ENCODE data around the gene CUL3. TPM values are rescaled to one million over a fixed set of nuclear protein-coding genes. Genes with fewer than 3 reads are reported as not detected.
A peak's percentile ranks its signal among the peaks of the same experiment; 100 is the strongest.
"Not testable (repeated sequence)": the region's sequence is repeated elsewhere in the genome, so short reads cannot be mapped to it uniquely, and the experiment has no call there.

The CUL3 gene
- total and polyA plus RNA-seq, 4 experiments from 2014 or later: 12.4 to 85.3 (median 73.3) TPM

GRCh38 chr2:224595518-224595917, 10.4 kb upstream of the CUL3 start:
- no peaks in the 10 kb centered on the region for H3K36me3 Mint-ChIP-seq
- Histone ChIP-seq H3K4me1 (ENCODE audit: insufficient read depth, low read length) (no peaks in the 10 kb centered on the region), H3K36me3 (ENCODE audit: insufficient read depth, low read length) (no peaks in the 10 kb centered on the region), H3K4me3 (ENCODE audit: low read length in 2 of 2) (no peak overlapping the region), H3K9me3 (ENCODE audit: control insufficient read depth in 1 of 2, low read length in 2 of 2) (no peaks in the 10 kb centered on the region), H3K27ac (ENCODE audit: low read depth, low read length) (no peak overlapping the region), H3K27me3 (ENCODE audit: insufficient read depth, low read length) (no peaks in the 10 kb centered on the region)
- intact Hi-C loops (cut with micrococcal nuclease): no loop called here
- no peak overlapping the region for H3K27ac Mint-ChIP-seq
- peaks cover 0 to 8% of the 10 kb centered on the region in 2 donors for H3K27me3 Mint-ChIP-seq
- H3K4me1 Mint-ChIP-seq: no peaks in the 10 kb centered on the region
- peaks cover 0 to 2% (median 0%) of the 10 kb centered on the region in 8 donors for H3K9me3 Mint-ChIP-seq
- H3K4me3 Mint-ChIP-seq: no peak overlapping the region
- ChIA-PET POLR2A (ENCODE audit: partially characterized antibody) (interaction anchor here (1.0 kb wide), 1 partner anchor 10 kb away, joined by 4 read pairs; the partner anchor contains the start of gene CUL3), CTCF (ENCODE audit: partially characterized antibody) (no interaction called here)
- no peak for DNase-seq

- Histone ChIP-seq H3K9me3 (ENCODE audit: control insufficient read depth in 1 of 2, low read length in 2 of 2) (no peaks in the 10 kb centered on the region), H3K4me3 (ENCODE audit: low read length in 2 of 2) (no peak overlapping the region), H3K27ac (ENCODE audit: low read depth, low read length) (no peak overlapping the region), H3K27me3 (ENCODE audit: insufficient read depth, low read length) (no peaks in the 10 kb centered on the region), H3K4me1 (ENCODE audit: insufficient read depth, low read length) (no peaks in the 10 kb centered on the region), H3K36me3 (ENCODE audit: insufficient read depth, low read length) (no peaks in the 10 kb centered on the region)
- intact Hi-C loops (cut with micrococcal nuclease): no loop called here
- Mint-ChIP-seq H3K36me3 (no peaks in the 10 kb centered on the region), H3K27ac (no peak overlapping the region), H3K4me1 (no peaks in the 10 kb centered on the region), H3K9me3 (peaks cover 0 to 2% (median 0%) of the 10 kb centered on the region in 8 donors), H3K27me3 (peaks cover 0 to 8% of the 10 kb centered on the region in 2 donors), H3K4me3 (no peak overlapping the region)
- ChIA-PET CTCF (ENCODE audit: partially characterized antibody) (no interaction called here), POLR2A (ENCODE audit: partially characterized antibody) (interaction anchor here (1.0 kb wide), 1 partner anchor 9 kb away, joined by 4 read pairs; the partner anchor contains the start of gene CUL3)
- DNase-seq: no peak
Observed at GRCh38 chr2:224594840-224595239, 9.7 kb upstream of the CUL3 start.

GRCh38 chr2:224591220-224591619, 6.1 kb upstream of the CUL3 start:
- H3K36me3 ChIP-seq (ENCODE audit: insufficient read depth, low read length): no peaks in the 10 kb centered on the region
- Mint-ChIP-seq H3K9me3 (peaks cover 0 to 2% (median 0%) of the 10 kb centered on the region in 8 donors), H3K36me3 (no peaks in the 10 kb centered on the region), H3K4me1 (peaks cover 2 to 4% (median 3%) of the 10 kb centered on the region in 4 donors), H3K27ac (no peak overlapping the region), H3K4me3 (no peak overlapping the region), H3K27me3 (no peaks in the 10 kb centered on the region)
- POLR2A ChIA-PET (ENCODE audit: partially characterized antibody): no interaction called here
- H3K4me3 ChIP-seq (ENCODE audit: low read length in 2 of 2): no peak overlapping the region
- no peaks in the 10 kb centered on the region for H3K27me3 ChIP-seq (ENCODE audit: insufficient read depth, low read length)
- intact Hi-C loops (cut with micrococcal nuclease): no loop called here
- DNase-seq: no peak
- H3K4me1 ChIP-seq (ENCODE audit: insufficient read depth, low read length): peaks cover 5% of the 10 kb centered on the region
- CTCF ChIA-PET (ENCODE audit: partially characterized antibody): no interaction called here
- H3K9me3 ChIP-seq (ENCODE audit: control insufficient read depth in 1 of 2, low read length in 2 of 2): no peaks in the 10 kb centered on the region
- no peak overlapping the region for H3K27ac ChIP-seq (ENCODE audit: low read depth, low read length)

- Mint-ChIP-seq H3K36me3 (peaks cover 4 to 17% of the 10 kb centered on the region in 2 donors), H3K4me3 (peak overlapping the region; percentile 93 to 96 (median 95)), H3K4me1 (peaks cover 19 to 41% (median 31%) of the 10 kb centered on the region in 4 donors), H3K9me3 (no peaks in the 10 kb centered on the region), H3K27ac (peak overlapping the region in 6 of 7 donors; percentile 15 to 96 (median 91)), H3K27me3 (no peaks in the 10 kb centered on the region)
- DNase-seq: no peak
- intact Hi-C loops (cut with micrococcal nuclease): loop anchor here (5.0 kb wide), 2 partner anchors 341 to 1929 kb away; partner anchors contain the start of gene FARSB
- H3K27ac ChIP-seq (ENCODE audit: low read depth, low read length): peak overlapping the region; percentile 55
- CTCF ChIA-PET (ENCODE audit: partially characterized antibody): interaction anchor here (0.6 to 1.3 kb wide), 6 partner anchors 14 to 61 kb away, joined by 3 read pairs; no protein-coding TSS in a partner anchor
- peak overlapping the region; percentile 59 to 67 for H3K4me3 ChIP-seq (ENCODE audit: low read length in 2 of 2)
- no peaks in the 10 kb centered on the region for H3K9me3 ChIP-seq (ENCODE audit: control insufficient read depth in 1 of 2, low read length in 2 of 2)
- no peaks in the 10 kb centered on the region for H3K36me3 ChIP-seq (ENCODE audit: insufficient read depth, low read length)
- POLR2A ChIA-PET (ENCODE audit: partially characterized antibody): interaction anchor here (0.8 to 3.4 kb wide), 9 partner anchors 9 to 470 kb away, joined by 3 to 30 read pairs (median 4); no protein-coding TSS in a partner anchor
- peaks cover 35% of the 10 kb centered on the region for H3K4me1 ChIP-seq (ENCODE audit: insufficient read depth, low read length)
- H3K27me3 ChIP-seq (ENCODE audit: insufficient read depth, low read length): no peaks in the 10 kb centered on the region
Observed at GRCh38 chr2:224586127-224586695, 1.0 kb upstream of the CUL3 start.

- H3K9me3 Mint-ChIP-seq: no peaks in the 10 kb centered on the region
- peaks cover 8 to 22% of the 10 kb centered on the region in 2 donors for H3K36me3 Mint-ChIP-seq
- Histone ChIP-seq H3K36me3 (ENCODE audit: insufficient read depth, low read length) (no peaks in the 10 kb centered on the region), H3K4me1 (ENCODE audit: insufficient read depth, low read length) (peaks cover 49% of the 10 kb centered on the region), H3K27me3 (ENCODE audit: insufficient read depth, low read length) (no peaks in the 10 kb centered on the region), H3K9me3 (ENCODE audit: control insufficient read depth in 1 of 2, low read length in 2 of 2) (no peaks in the 10 kb centered on the region), H3K27ac (ENCODE audit: low read depth, low read length) (peak overlapping the region; percentile 75), H3K4me3 (ENCODE audit: low read length in 2 of 2) (peak overlapping the region in 1 of 2 donors; percentile 93)
- intact Hi-C loops (cut with micrococcal nuclease): loop anchor here (1.0 to 5.0 kb wide), 4 partner anchors 9 to 1927 kb away; partner anchors contain the start of genes FARSB and MRPL44
- H3K4me1 Mint-ChIP-seq: peaks cover 25 to 55% (median 43%) of the 10 kb centered on the region in 4 donors
- H3K27ac Mint-ChIP-seq: peak overlapping the region; percentile 82 to 95 (median 94)
- CTCF ChIA-PET (ENCODE audit: partially characterized antibody): no interaction called here
- DNase-seq: peak; percentile 59 to 69 (median 67)
- H3K4me3 Mint-ChIP-seq: peak overlapping the region; percentile 83 to 91 (median 89)
- no peaks in the 10 kb centered on the region for H3K27me3 Mint-ChIP-seq
- POLR2A ChIA-PET (ENCODE audit: partially characterized antibody): interaction anchor here (0.9 to 3.4 kb wide), 15 partner anchors 9 to 91 kb away, joined by 3 to 30 read pairs (median 3); no protein-coding TSS in a partner anchor
Observed at GRCh38 chr2:224584785-224585210, 365 bp downstream of the CUL3 start.

GRCh38 chr2:224584111-224584784, 915 bp downstream of the CUL3 start:
- Histone ChIP-seq H3K27me3 (ENCODE audit: insufficient read depth, low read length) (no peaks in the 10 kb centered on the region), H3K27ac (ENCODE audit: low read depth, low read length) (peak overlapping the region; percentile 75), H3K36me3 (ENCODE audit: insufficient read depth, low read length) (no peaks in the 10 kb centered on the region), H3K4me1 (ENCODE audit: insufficient read depth, low read length) (peaks cover 55% of the 10 kb centered on the region), H3K4me3 (ENCODE audit: low read length in 2 of 2) (peak overlapping the region; percentile 68 to 93), H3K9me3 (ENCODE audit: control insufficient read depth in 1 of 2, low read length in 2 of 2) (no peaks in the 10 kb centered on the region)
- intact Hi-C loops (cut with micrococcal nuclease): loop anchor here (1.0 kb wide), 1 partner anchor 9 kb away; no protein-coding TSS in a partner anchor
- H3K4me3 Mint-ChIP-seq: peak overlapping the region; percentile 93 to 99 (median 97)
- ChIA-PET POLR2A (ENCODE audit: partially characterized antibody) (interaction anchor here (0.7 to 3.4 kb wide), 13 partner anchors 9 to 91 kb away, joined by 3 to 30 read pairs (median 3); no protein-coding TSS in a partner anchor), CTCF (ENCODE audit: partially characterized antibody) (no interaction called here)
- H3K36me3 Mint-ChIP-seq: peaks cover 12 to 26% of the 10 kb centered on the region in 2 donors
- H3K27ac Mint-ChIP-seq: peak overlapping the region; percentile 89 to 98 (median 96)
- peak; percentile 8 to 51 (median 21) for DNase-seq
- peaks cover 31 to 61% (median 48%) of the 10 kb centered on the region in 4 donors for H3K4me1 Mint-ChIP-seq
- no peaks in the 10 kb centered on the region for H3K9me3 Mint-ChIP-seq
- H3K27me3 Mint-ChIP-seq: no peaks in the 10 kb centered on the region

GRCh38 chr2:224583033-224583432, 2.1 kb downstream of the CUL3 start:
- Mint-ChIP-seq H3K4me3 (peak overlapping the region; percentile 93 to 99 (median 97)), H3K27ac (peak overlapping the region in 1 of 7 donors; percentile 89), H3K36me3 (peaks cover 12 to 26% of the 10 kb centered on the region in 2 donors), H3K4me1 (peaks cover 34 to 70% (median 54%) of the 10 kb centered on the region in 4 donors)
- H3K27me3 Mint-ChIP-seq; CTCF ChIA-PET (ENCODE audit: partially characterized antibody); H3K27me3 ChIP-seq (ENCODE audit: insufficient read depth, low read length); intact Hi-C loops (cut with micrococcal nuclease); H3K27ac ChIP-seq (ENCODE audit: low read depth, low read length); H3K9me3 ChIP-seq (ENCODE audit: control insufficient read depth in 1 of 2, low read length in 2 of 2); DNase-seq; H3K36me3 ChIP-seq (ENCODE audit: insufficient read depth, low read length); H3K9me3 Mint-ChIP-seq: not testable (repeated sequence)
- H3K4me1 ChIP-seq (ENCODE audit: insufficient read depth, low read length): peaks cover 67% of the 10 kb centered on the region
- POLR2A ChIA-PET (ENCODE audit: partially characterized antibody): interaction anchor here (3.4 kb wide), 1 partner anchor 8 kb away, joined by 30 read pairs; no protein-coding TSS in a partner anchor
- peak overlapping the region in 1 of 2 donors; percentile 93 for H3K4me3 ChIP-seq (ENCODE audit: low read length in 2 of 2)
